Gastrocnemius medialis (tissue), 4 donors: ENCODE data around the gene NKX1-2. TPM values are rescaled to one million over a fixed set of nuclear protein-coding genes. Genes with fewer than 3 reads are reported as not detected.

Experiments used
- ATAC-seq, 2 donors: fragments of 150-250 bp; one replicate each; pipeline ENCODE4 v1.9.1; 2016
- DNase-seq, 2 donors: peaks; one replicate each; pipeline ENCODE4 v3.0.0-alpha.2; 2019
- H3K27ac ChIP-seq, 4 donors: fragments of 200-600 bp; sonication (generic); 1 replicate in 1 of 4; 2 replicates in 3 of 4; pipeline ENCODE4 v1.5.1; 2016 to 2018; ENCODE audit warnings: mild to moderate bottlenecking in 2 of 4, moderate library complexity in 1 of 4
- H3K27me3 ChIP-seq, 3 donors: fragments of 200-600 bp; sonication (generic) in 2 of 3; 1 replicate in 1 of 3; 2 replicates in 2 of 3; pipeline versions ENCODE4 v1.5.1 to v1.6.0; 2016 to 2019; ENCODE audit warnings: mild to moderate bottlenecking in 1 of 3, moderate library complexity in 1 of 3
- H3K36me3 ChIP-seq, 2 donors: fragments of 200-600 bp; sonication (generic) in 1 of 2; one replicate each; pipeline ENCODE4 v1.5.1; 2017 to 2018
- H3K4me1 ChIP-seq, 2 donors: fragments of 200-600 bp; sonication (generic) in 1 of 2; one replicate each; pipeline ENCODE4 v1.5.1; 2016 to 2017; ENCODE audit warnings: mild to moderate bottlenecking in 2 of 2
- H3K4me3 ChIP-seq, 4 donors: fragments of 200-600 bp; sonication (generic) in 3 of 4; 1 replicate in 1 of 4; 2 replicates in 3 of 4; pipeline ENCODE4 v1.5.1; 2016 to 2019; ENCODE audit warnings: mild to moderate bottlenecking in 2 of 4
- H3K9me3 ChIP-seq, 3 donors: fragments of 200-600 bp; sonication (generic) in 2 of 3; 1 replicate in 1 of 3; 2 replicates in 2 of 3; pipeline ENCODE4 v1.5.1; 2016 to 2019
- POLR2A ChIP-seq, 2 donors: fragments of 450-650 bp; IDR thresholded peaks; one replicate each; pipeline ENCODE4 v1.6.1; 2017; ENCODE audit warnings: antibody characterized with exemption in 2 of 2, mild to moderate bottlenecking in 2 of 2, moderate library complexity in 2 of 2
- in situ Hi-C, 4 donors: fragments of 200-750 bp; cut with MboI; loops; one replicate each; pipeline versions ENCODE4 v1.15.0 to v1.8.0; 2017; ENCODE audit warnings: low sequenced_read_pairs in 4 of 4
- intact Hi-C: fragments of 100-400 bp; cut with DNase I; formaldehyde crosslinking; loops from one replicate; pipeline ENCODE4 v1.15.1; 2023; ENCODE audit warnings: low total_unique reads
- total RNA-seq, 4 donors: library from RNA; depleted of rRNA; stranded (reverse); fragments of >200 nt; gene quantifications; one replicate each; pipeline versions ENCODE4 v1.1.0 to v1.2.3, GENCODE V29; 2016
- TF ChIP-seq, protein P1 (sequence below), 5 experiments: fragments of 450-650 bp in 3 of 5; fragments of 200-600 bp in 2 of 5; sonication (generic) in 2 of 5; IDR thresholded peaks in 4 of 5; conservative IDR thresholded peaks in 1 of 5; 1 replicate in 4 of 5; 2 replicates in 1 of 5; pipeline ENCODE4 v1.5.1; 2016 to 2019; ENCODE audit warnings: antibody characterized with exemption in 5 of 5, mild to moderate bottlenecking in 3 of 5, moderate library complexity in 3 of 5

Gene NKX1-2
- total RNA-seq, 4 donors from 2014 or later: not detected

DNA sequence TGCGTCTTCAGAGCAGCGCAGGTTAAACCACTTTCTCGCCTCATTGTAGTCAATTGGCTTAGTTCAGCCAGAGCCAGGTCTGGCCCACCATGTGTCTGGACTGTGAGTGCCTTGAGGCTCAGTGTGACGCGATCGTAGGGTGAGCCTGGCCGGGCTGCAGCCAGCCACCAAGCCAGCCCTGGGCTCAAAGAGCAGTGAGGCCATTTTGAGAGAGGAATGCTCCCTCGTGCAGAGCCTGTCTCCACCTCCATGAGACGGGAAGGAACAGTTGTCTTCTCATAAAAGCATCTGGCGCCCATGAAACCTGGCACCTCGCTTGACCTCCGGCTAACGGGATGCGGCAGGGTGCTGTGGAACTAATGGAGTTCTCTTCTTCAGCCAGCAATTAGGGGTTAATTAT lies 46.3 kb upstream of the NKX1-2 start:
- in situ Hi-C loops: no loop called here

DNA sequence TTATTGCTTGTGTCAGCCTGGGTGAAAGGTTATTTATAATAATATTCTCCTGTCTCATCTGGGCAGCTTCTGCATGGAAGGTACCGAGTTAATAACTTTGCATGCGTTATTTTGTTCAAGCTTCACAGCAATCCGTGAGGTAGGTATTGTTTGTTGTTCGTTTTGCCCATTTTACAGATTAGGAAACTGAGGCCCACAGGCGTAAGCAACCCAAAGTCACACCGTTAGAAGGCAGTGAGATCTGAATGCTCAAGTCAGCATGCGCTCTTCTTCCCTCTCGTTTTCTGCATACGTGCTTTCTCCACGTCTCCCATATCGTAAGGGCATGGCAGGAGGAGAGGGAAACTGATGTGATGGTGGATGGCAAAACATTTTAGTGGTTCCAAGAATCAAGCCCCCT lies 45.9 kb upstream of the NKX1-2 start:
- Histone ChIP-seq H3K36me3 (peaks cover 0 to 6% of the 10 kb centered on the region in 2 donors), H3K27ac (no peak overlapping the region), H3K9me3 (no peaks in the 10 kb centered on the region), H3K4me3 (no peak overlapping the region), H3K4me1 (no peaks in the 10 kb centered on the region), H3K27me3 (no peaks in the 10 kb centered on the region)
- intact Hi-C loops (no loop called here), in situ Hi-C loops (no loop called here)
- ATAC-seq (no peak), DNase-seq (no peak)
- TF ChIP-seq, protein P1, sequence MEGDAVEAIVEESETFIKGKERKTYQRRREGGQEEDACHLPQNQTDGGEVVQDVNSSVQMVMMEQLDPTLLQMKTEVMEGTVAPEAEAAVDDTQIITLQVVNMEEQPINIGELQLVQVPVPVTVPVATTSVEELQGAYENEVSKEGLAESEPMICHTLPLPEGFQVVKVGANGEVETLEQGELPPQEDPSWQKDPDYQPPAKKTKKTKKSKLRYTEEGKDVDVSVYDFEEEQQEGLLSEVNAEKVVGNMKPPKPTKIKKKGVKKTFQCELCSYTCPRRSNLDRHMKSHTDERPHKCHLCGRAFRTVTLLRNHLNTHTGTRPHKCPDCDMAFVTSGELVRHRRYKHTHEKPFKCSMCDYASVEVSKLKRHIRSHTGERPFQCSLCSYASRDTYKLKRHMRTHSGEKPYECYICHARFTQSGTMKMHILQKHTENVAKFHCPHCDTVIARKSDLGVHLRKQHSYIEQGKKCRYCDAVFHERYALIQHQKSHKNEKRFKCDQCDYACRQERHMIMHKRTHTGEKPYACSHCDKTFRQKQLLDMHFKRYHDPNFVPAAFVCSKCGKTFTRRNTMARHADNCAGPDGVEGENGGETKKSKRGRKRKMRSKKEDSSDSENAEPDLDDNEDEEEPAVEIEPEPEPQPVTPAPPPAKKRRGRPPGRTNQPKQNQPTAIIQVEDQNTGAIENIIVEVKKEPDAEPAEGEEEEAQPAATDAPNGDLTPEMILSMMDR (IDR thresholded peaks at IDR 0.05 in 4 of 5, conservative IDR thresholded peaks at IDR 0.05 in 1 of 5): no peak
- no peak for TF ChIP-seq POLR2A (IDR thresholded peaks at IDR 0.05)

More for the DNA sequence above, 46.3 kb upstream of the NKX1-2 start:
- H3K4me3 ChIP-seq: no peak overlapping the region
- intact Hi-C loops: no loop called here
- DNase-seq: no peak
- TF ChIP-seq, protein P1 (IDR thresholded peaks at IDR 0.05 in 4 of 5, conservative IDR thresholded peaks at IDR 0.05 in 1 of 5): no peak
- TF ChIP-seq POLR2A (IDR thresholded peaks at IDR 0.05): no peak
- no peaks in the 10 kb centered on the region for H3K27me3 ChIP-seq
- H3K9me3 ChIP-seq: no peaks in the 10 kb centered on the region
- H3K4me1 ChIP-seq: no peaks in the 10 kb centered on the region
- ATAC-seq: peak in 1 of 2 donors; percentile 51
- peaks cover 0 to 9% of the 10 kb centered on the region in 2 donors for H3K36me3 ChIP-seq
- H3K27ac ChIP-seq: no peak overlapping the region

- Histone ChIP-seq H3K27me3 (no peaks in the 10 kb centered on the region), H3K4me1 (no peaks in the 10 kb centered on the region), H3K36me3 (peaks cover 0 to under 1% of the 10 kb centered on the region in 2 donors), H3K27ac (no peak overlapping the region), H3K9me3 (no peaks in the 10 kb centered on the region), H3K4me3 (no peak overlapping the region)
- DNase-seq: no peak
- intact Hi-C loops (no loop called here), in situ Hi-C loops (no loop called here)
- no peak for ATAC-seq
- TF ChIP-seq POLR2A (IDR thresholded peaks at IDR 0.05): no peak
- TF ChIP-seq, protein P1 (IDR thresholded peaks at IDR 0.05 in 4 of 5, conservative IDR thresholded peaks at IDR 0.05 in 1 of 5): no peak
Measured at GRCh38 chr10:124495162-124495561, 45.3 kb upstream of the NKX1-2 start.

- in situ Hi-C loops: no loop called here
- no peak overlapping the region for H3K27ac ChIP-seq
- no peak overlapping the region for H3K4me3 ChIP-seq
- intact Hi-C loops: no loop called here
- DNase-seq (no peak), ATAC-seq (no peak)
- TF ChIP-seq, protein P1 (IDR thresholded peaks at IDR 0.05 in 4 of 5, conservative IDR thresholded peaks at IDR 0.05 in 1 of 5): no peak
- no peak for TF ChIP-seq POLR2A (IDR thresholded peaks at IDR 0.05)
- no peaks in the 10 kb centered on the region for H3K4me1 ChIP-seq
- H3K27me3 ChIP-seq: no peaks in the 10 kb centered on the region
- no peaks in the 10 kb centered on the region for H3K36me3 ChIP-seq
- H3K9me3 ChIP-seq: no peaks in the 10 kb centered on the region
Measured at GRCh38 chr10:124494046-124494807, 44.4 kb upstream of the NKX1-2 start.
